Measurements from ENCODE around the gene OR2F1. TPM values are rescaled to one million over a fixed set of nuclear protein-coding genes. Genes with fewer than 3 reads are reported as not detected.

The OR2F1 gene
- total RNA-seq, 1 experiment from 2014 or later, result not detected

GRCh38 chr7:143906895-143907294, 47.7 kb upstream of the OR2F1 start:
- Histone ChIP-seq H3F3A (ENCODE audit: low read length, unreplicated experiment) (no peaks in the 10 kb centered on the region), H3K9me3 (ENCODE audit: low read length) (no peaks in the 10 kb centered on the region), H3K4me3 (ENCODE audit: low read length) (no peak overlapping the region), H3K9ac (ENCODE audit: low read length) (no peak overlapping the region), H2AFZ (ENCODE audit: low read length) (no peak overlapping the region), H4K20me1 (ENCODE audit: low read length) (no peaks in the 10 kb centered on the region), H3K27me3 (ENCODE audit: low read length) (no peaks in the 10 kb centered on the region), H3K79me2 (ENCODE audit: low read length) (no peaks in the 10 kb centered on the region), H3K4me1 (ENCODE audit: insufficient read depth, low read length) (no peaks in the 10 kb centered on the region), H3K36me3 (ENCODE audit: low read depth, low read length) (no peaks in the 10 kb centered on the region), H3K4me2 (ENCODE audit: low read length) (no peak overlapping the region), H3K9me2 (replicated peaks; ENCODE audit: low read length) (no peaks in the 10 kb centered on the region), H3K27ac (ENCODE audit: low read length) (no peak overlapping the region)
- POLR2A ChIA-PET (ENCODE audit: unreplicated experiment), result no interaction called here
- ATAC-seq (no peak), DNase-seq (no peak)
- BruUV-seq (replicated peaks), result no TSS peak
- CTCF ChIA-PET, result no interaction called here
- intact Hi-C loops (cut with micrococcal nuclease), result no loop called here
- no peak for TF ChIP-seq EZH2phosphoT487 (IDR thresholded peaks at IDR 0.05; ENCODE audit: borderline replicate concordance, low read length)

DNA sequence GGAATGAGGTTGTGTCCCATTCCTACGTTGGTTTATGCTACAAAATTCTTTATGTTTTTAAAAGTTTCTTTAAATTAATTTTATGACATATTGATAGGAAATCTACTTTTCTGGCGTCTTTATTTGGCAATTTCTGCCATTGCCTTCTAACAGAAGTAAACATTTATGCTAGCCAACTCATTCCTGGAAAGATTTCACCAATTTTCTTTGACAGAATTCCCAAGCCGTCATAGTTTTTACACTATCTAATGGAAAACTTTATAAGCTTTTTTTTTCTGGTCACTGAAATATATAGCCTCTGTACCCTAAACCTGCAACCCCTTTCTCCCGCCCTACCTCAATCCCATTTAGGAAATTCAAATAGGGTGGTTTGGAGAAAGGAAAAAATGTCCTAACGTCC, 46.5 kb upstream of the OR2F1 start:
- Histone ChIP-seq H3K9ac (ENCODE audit: low read length) (no peak overlapping the region), H3K4me2 (ENCODE audit: low read length) (no peak overlapping the region), H3K9me2 (replicated peaks; ENCODE audit: low read length) (no peaks in the 10 kb centered on the region), H3K36me3 (ENCODE audit: low read depth, low read length) (no peaks in the 10 kb centered on the region), H3K27ac (ENCODE audit: low read length) (no peak overlapping the region), H3F3A (ENCODE audit: low read length, unreplicated experiment) (no peaks in the 10 kb centered on the region), H3K79me2 (ENCODE audit: low read length) (no peaks in the 10 kb centered on the region), H3K9me3 (ENCODE audit: low read length) (no peaks in the 10 kb centered on the region), H3K27me3 (ENCODE audit: low read length) (0 out of 2 replicates have a peak, but pooled peaks cover 4% of the 10 kb centered on the region), H2AFZ (ENCODE audit: low read length) (no peak overlapping the region), H4K20me1 (ENCODE audit: low read length) (no peaks in the 10 kb centered on the region), H3K4me1 (ENCODE audit: insufficient read depth, low read length) (no peaks in the 10 kb centered on the region), H3K4me3 (ENCODE audit: low read length) (no peak overlapping the region)
- ChIA-PET CTCF (no interaction called here), POLR2A (ENCODE audit: unreplicated experiment) (no interaction called here)
- ATAC-seq (no peak), DNase-seq (no peak)
- TF ChIP-seq, protein P1, sequence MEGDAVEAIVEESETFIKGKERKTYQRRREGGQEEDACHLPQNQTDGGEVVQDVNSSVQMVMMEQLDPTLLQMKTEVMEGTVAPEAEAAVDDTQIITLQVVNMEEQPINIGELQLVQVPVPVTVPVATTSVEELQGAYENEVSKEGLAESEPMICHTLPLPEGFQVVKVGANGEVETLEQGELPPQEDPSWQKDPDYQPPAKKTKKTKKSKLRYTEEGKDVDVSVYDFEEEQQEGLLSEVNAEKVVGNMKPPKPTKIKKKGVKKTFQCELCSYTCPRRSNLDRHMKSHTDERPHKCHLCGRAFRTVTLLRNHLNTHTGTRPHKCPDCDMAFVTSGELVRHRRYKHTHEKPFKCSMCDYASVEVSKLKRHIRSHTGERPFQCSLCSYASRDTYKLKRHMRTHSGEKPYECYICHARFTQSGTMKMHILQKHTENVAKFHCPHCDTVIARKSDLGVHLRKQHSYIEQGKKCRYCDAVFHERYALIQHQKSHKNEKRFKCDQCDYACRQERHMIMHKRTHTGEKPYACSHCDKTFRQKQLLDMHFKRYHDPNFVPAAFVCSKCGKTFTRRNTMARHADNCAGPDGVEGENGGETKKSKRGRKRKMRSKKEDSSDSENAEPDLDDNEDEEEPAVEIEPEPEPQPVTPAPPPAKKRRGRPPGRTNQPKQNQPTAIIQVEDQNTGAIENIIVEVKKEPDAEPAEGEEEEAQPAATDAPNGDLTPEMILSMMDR (conservative IDR thresholded peaks at IDR 0.05; ENCODE audit: low read depth, low read length), result no peak
- no peak for TF ChIP-seq EZH2 (IDR thresholded peaks at IDR 0.05; ENCODE audit: low read length, unreplicated experiment)
- no peak for TF ChIP-seq EZH2phosphoT487 (IDR thresholded peaks at IDR 0.05; ENCODE audit: borderline replicate concordance, low read length)
- no TSS peak for BruUV-seq (replicated peaks)
- intact Hi-C loops (cut with micrococcal nuclease), result no loop called here

DNA sequence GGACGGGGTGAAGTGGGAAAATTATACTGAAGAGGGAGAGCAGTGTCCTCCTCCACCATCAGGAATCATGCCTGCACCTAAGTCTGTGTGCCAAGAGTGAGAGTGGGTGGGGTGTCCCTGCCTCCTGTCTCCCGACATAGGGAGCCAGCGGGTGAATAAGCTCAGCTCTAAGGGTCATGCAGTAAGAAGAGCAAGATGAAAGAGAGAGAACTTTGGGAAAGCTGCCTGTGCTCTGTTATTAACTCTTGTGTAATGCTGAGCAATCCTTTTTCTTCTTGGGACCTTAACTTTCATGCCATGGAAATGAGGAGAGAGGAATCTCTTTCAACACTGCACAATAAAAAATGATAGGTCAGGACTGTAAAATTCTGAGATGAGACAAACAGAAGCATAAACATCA, 44.8 kb upstream of the OR2F1 start:
- no peak overlapping the region for H2AFZ ChIP-seq (ENCODE audit: low read length)
- intact Hi-C loops (cut with micrococcal nuclease), result no loop called here
- CTCF ChIA-PET, result no interaction called here

More for the DNA sequence above, 44.8 kb upstream of the OR2F1 start:
- no peaks in the 10 kb centered on the region for H4K20me1 ChIP-seq (ENCODE audit: low read length)
- BruUV-seq (replicated peaks), result no TSS peak
- H3K9me3 ChIP-seq (ENCODE audit: low read length), result no peaks in the 10 kb centered on the region
- POLR2A ChIA-PET (ENCODE audit: unreplicated experiment), result no interaction called here
- DNase-seq (no peak), ATAC-seq (no peak)
- no peak overlapping the region for H3K9ac ChIP-seq (ENCODE audit: low read length)
- no peak overlapping the region for H3K4me3 ChIP-seq (ENCODE audit: low read length)
- TF ChIP-seq, protein P1 (conservative IDR thresholded peaks at IDR 0.05; ENCODE audit: low read depth, low read length), result no peak
- TF ChIP-seq EZH2phosphoT487 (IDR thresholded peaks at IDR 0.05; ENCODE audit: borderline replicate concordance, low read length) (no peak), EZH2 (IDR thresholded peaks at IDR 0.05; ENCODE audit: low read length, unreplicated experiment) (no peak)
- no peaks in the 10 kb centered on the region for H3K9me2 ChIP-seq (replicated peaks; ENCODE audit: low read length)
- no peak overlapping the region for H3K4me2 ChIP-seq (ENCODE audit: low read length)
- no peaks in the 10 kb centered on the region for H3K79me2 ChIP-seq (ENCODE audit: low read length)
- H3K27ac ChIP-seq (ENCODE audit: low read length), result no peak overlapping the region
- H3F3A ChIP-seq (ENCODE audit: low read length, unreplicated experiment), result no peaks in the 10 kb centered on the region
- peaks cover 11% of the 10 kb centered on the region; the same call in 1 of the 2 replicates for H3K27me3 ChIP-seq (ENCODE audit: low read length)
- no peaks in the 10 kb centered on the region for H3K4me1 ChIP-seq (ENCODE audit: insufficient read depth, low read length)
- no peaks in the 10 kb centered on the region for H3K36me3 ChIP-seq (ENCODE audit: low read depth, low read length)

Data from PC-3 (cell line).